Erythroblast (primary cell): ENCODE results near the gene OR4B1.
"Not testable (repeated sequence)": the region's sequence is repeated elsewhere in the genome, so short reads cannot be mapped to it uniquely, and the experiment has no call there.

Source experiments
- DNase-seq, 2 experiments: peaks; one replicate each; lab custom pipeline; 2025; lab: John Stamatoyannopoulos, UW
- GATA1 ChIP-seq: IDR thresholded peaks from 2 replicates; pipeline ENCODE4 v1.6.1; 2011; ENCODE audit warnings: low read depth, mild to moderate bottlenecking, control low read depth, low read length, moderate library complexity
- POLR2A ChIP-seq: IDR thresholded peaks from 2 replicates; pipeline ENCODE4 v1.6.1; 2011; ENCODE audit warnings: mild to moderate bottlenecking, low read length

OR4B1 gene

GRCh38 chr11:48193876-48194275, 22.7 kb upstream of the OR4B1 start:
- no peak for TF ChIP-seq GATA1
- TF ChIP-seq POLR2A = no peak
- DNase-seq = no peak

- TF ChIP-seq GATA1 = no peak
- no peak for TF ChIP-seq POLR2A
- no peak for DNase-seq
These were observed 8.7 kb upstream of the OR4B1 start for GRCh38 chr11:48207881-48208280.

GRCh38 chr11:48210052-48210451, 6.6 kb upstream of the OR4B1 start:
- no peak for DNase-seq
- TF ChIP-seq GATA1 = no peak

- no peak for DNase-seq
- TF ChIP-seq POLR2A (no peak), GATA1 (no peak)
These were observed 12.2 kb downstream of the OR4B1 start for GRCh38 chr11:48228761-48229160.

DNA sequence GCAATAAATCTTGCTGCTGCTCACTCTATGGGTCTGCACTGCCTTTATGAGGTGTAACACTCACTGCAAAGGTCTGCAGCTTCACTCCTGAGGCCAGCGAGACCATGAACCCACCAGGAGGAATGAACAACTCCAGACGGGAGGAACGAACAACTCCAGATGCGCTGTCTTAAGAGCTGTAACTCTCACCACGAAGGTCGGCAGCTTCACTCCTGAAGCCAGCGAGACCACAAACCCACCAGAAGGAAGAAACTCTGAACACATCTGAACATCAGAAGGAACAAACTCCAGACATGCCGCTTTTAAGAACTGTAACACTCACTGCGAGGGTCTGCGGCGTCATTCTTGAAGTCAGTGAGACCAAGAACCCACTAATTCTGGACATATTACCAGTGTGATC, 13.4 kb downstream of the OR4B1 start:
- not testable (repeated sequence) for DNase-seq

GRCh38 chr11:48237727-48238126, 21.1 kb downstream of the OR4B1 start:
- TF ChIP-seq POLR2A (no peak), GATA1 (no peak)
- DNase-seq = no peak

- TF ChIP-seq GATA1 = no peak
- no peak for TF ChIP-seq POLR2A
- DNase-seq = no peak
These were observed 25.9 kb downstream of the OR4B1 start for GRCh38 chr11:48242501-48242900.

DNA sequence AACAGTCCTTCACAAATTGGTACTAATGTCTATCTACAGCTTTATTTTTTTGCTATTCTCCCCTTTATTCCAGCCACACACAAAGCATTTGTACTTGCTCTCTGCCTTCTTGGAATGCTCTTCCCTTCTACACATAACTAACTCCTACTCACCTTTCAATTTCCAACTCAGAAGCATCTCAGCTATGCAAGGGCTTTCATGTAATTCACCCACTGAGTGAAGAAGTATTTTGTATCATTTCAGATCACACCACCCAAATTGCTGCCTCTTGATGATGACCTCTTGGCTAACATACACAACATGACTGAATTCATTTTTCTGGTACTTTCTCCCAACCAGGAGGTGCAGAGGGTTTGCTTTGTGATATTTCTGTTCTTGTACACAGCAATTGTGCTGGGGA, 28.2 kb downstream of the OR4B1 start, which contains the start of gene OR4X2:
Gene OR4X2, plus strand, starts transcription at position 301 of the 400 bp plus-strand sequence. Its CDS starts 0 bp downstream, at position 301.
- DNase-seq = no peak
- no peak for TF ChIP-seq GATA1
- no peak for TF ChIP-seq POLR2A

- TF ChIP-seq GATA1 = no peak
- TF ChIP-seq POLR2A = no peak
- DNase-seq = no peak
These were observed 32.3 kb downstream of the OR4B1 start for GRCh38 chr11:48248902-48249301.

DNA sequence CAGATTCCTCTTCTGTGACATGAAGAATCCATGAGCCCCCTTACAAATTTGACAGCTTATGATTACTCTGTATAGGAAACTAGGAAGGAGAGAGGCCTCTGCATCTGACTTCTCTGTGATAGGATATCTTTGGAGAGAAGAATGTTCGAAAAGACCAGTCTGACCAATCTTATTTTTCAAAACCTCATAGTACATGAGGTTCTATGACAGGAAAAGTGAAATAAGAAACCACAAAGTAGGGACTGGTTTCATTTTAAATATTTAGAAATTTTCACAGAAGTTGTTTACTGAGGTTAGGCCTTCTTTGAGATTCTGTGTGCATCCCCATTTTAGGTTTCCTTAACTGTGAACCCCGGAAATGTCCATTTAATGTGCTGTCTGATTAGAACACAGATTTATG, 45.0 kb downstream of the OR4B1 start:
- no peak for TF ChIP-seq GATA1
- TF ChIP-seq POLR2A = no peak
- no peak for DNase-seq

DNA sequence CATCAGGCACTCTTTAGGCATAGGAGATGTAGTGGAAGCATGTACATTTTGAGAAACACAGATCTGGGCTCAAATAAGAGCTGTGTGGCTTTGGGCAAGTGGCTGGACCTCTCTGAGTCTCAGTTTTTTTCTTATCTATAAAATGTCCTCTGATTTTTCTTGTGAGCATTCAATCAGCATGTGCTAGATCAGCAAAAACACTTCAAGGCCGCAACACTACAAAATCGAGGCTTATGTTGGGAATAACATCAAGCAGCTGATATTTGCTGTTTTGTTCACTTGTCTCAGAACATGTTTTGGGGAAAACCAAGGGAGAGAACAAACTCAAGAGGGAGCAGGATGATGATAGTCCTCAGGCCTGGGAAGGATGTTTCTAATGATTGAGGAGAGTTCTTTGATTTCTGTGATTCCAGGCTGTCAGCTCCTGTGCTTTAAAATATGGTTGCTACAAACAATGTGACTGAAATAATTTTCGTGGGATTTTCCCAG, 46.9 kb downstream of the OR4B1 start, which contains the start of gene OR4X1:
Gene OR4X1, plus strand, starts transcription at position 439 of the 489 bp plus-strand sequence. Its CDS starts 0 bp downstream, at position 439.
- no peak for DNase-seq
- TF ChIP-seq POLR2A (no peak), GATA1 (no peak)
